ENCODE results near the gene AHCYL2.
"Not testable (repeated sequence)": the region's sequence is repeated elsewhere in the genome, so short reads cannot be mapped to it uniquely, and the experiment has no call there.

Gene AHCYL2

DNA sequence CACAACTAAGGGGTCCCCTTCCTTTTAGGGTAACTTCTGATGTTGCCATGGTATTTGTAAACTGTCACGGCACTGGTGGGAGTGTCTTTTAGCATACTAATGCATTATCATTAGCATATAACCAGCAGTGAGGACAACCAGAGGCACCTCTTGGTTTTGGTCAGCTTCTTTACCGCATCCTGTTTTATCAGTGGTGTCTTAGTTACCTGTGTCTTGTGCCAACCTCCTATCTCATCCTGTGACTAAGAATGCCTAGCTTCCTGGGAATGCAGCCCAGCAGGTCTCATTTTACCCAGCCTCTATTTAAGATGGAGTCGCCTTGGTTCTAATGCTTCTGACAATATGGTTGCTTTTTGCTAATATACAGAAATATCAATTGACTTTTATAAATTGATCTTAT, 54.9 kb downstream of the AHCYL2 start:
- Histone ChIP-seq H3K27me3 (no peaks in the 10 kb centered on the region), H3K27ac (no peak overlapping the region), H3K4me2 (no peak overlapping the region), H3K9ac (no peak overlapping the region), H3K9me3 (no peaks in the 10 kb centered on the region), H3K4me1 (no peaks in the 10 kb centered on the region), H4K20me1 (no peaks in the 10 kb centered on the region), H3K4me3 (no peak overlapping the region), H3K36me3 (peaks cover 9% of the 10 kb centered on the region; the same call in 1 of the 2 replicates)
- no peak for TF ChIP-seq Cebpa-rat (IDR thresholded peaks at IDR 0.05)

DNA sequence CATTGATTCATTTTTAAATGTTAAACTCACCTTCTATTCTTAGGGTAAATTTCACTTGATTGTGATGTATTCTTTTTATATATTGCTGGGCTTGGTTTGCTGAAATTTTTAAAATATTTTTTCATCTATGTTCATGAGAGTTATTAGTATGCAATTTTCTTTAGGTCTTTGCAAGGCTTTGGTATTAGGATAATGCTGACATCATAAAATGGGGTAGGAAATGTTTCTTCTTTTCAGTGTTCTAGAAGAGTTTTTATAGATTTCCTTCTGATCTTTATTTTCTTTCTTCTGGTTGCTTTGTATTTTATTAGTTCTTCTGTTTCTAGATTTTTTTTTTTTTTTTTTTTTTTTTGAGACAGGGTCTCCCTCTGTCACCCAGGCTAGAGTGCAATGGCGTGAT, 56.3 kb downstream of the AHCYL2 start:
- H4K20me1 ChIP-seq, result no peaks in the 10 kb centered on the region
- H3K9ac ChIP-seq, result no peak overlapping the region
- no peaks in the 10 kb centered on the region for H3K9me3 ChIP-seq
- TF ChIP-seq Cebpa-rat (IDR thresholded peaks at IDR 0.05), result no peak
- no peak overlapping the region for H3K4me3 ChIP-seq
- no peak overlapping the region for H3K4me2 ChIP-seq
- peaks cover 8% of the 10 kb centered on the region for H3K4me1 ChIP-seq
- 0 out of 2 replicates have a peak, but pooled peaks cover 4% of the 10 kb centered on the region for H3K36me3 ChIP-seq
- no peak overlapping the region for H3K27ac ChIP-seq
- no peaks in the 10 kb centered on the region for H3K27me3 ChIP-seq

DNA sequence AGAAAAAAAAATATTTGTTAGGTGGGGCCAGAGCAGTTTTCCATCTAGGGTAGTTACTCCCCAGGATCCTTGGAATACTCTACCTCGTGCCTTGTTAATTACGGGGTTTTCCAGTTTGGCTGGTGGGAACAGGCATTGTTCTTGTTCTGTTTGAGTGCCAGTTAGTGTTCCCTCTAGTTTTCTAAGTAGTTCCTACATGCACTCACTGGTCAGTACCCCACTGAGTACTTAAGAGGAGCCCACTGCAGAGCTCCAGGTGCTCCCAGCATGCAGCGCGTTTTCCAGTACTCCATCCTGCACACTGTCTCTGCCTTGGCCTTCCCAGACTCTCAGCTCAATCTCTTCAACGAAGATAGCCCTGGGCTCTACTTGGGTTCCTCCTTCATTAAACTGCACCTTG, 58.0 kb downstream of the AHCYL2 start:
- H3K4me2 ChIP-seq, result no peak overlapping the region
- H3K4me1 ChIP-seq, result peaks cover 8% of the 10 kb centered on the region
- 0 out of 2 replicates have a peak, but pooled peaks cover 4% of the 10 kb centered on the region for H3K36me3 ChIP-seq
- H4K20me1 ChIP-seq, result no peaks in the 10 kb centered on the region
- no peaks in the 10 kb centered on the region for H3K27me3 ChIP-seq
- no peak overlapping the region for H3K4me3 ChIP-seq
- no peak overlapping the region for H3K27ac ChIP-seq
- no peaks in the 10 kb centered on the region for H3K9me3 ChIP-seq
- no peak overlapping the region for H3K9ac ChIP-seq
- no peak for TF ChIP-seq Cebpa-rat (IDR thresholded peaks at IDR 0.05)

DNA sequence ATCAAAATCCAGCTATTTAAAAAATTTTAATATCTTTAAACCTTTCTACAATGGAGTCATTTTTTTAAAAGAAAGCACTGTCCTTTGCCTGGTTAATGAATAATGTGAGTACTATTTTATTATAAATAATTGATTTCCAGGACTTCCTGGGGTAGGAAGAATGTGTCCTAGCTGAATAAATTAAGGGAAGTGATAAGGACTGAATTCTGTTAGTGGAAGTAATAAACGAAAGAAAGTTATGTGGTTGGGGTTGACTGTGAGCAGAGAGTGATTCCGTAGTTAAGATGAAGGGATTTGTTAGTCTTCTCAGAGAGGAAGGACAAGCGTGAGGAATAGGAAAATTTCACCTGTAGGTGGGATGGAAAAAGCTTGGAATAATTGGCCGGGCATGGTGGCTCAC, 59.1 kb downstream of the AHCYL2 start:
- no peak for TF ChIP-seq Cebpa-rat (IDR thresholded peaks at IDR 0.05)
- H3K9ac ChIP-seq, result no peak overlapping the region
- peaks cover 8% of the 10 kb centered on the region for H3K4me1 ChIP-seq

DNA sequence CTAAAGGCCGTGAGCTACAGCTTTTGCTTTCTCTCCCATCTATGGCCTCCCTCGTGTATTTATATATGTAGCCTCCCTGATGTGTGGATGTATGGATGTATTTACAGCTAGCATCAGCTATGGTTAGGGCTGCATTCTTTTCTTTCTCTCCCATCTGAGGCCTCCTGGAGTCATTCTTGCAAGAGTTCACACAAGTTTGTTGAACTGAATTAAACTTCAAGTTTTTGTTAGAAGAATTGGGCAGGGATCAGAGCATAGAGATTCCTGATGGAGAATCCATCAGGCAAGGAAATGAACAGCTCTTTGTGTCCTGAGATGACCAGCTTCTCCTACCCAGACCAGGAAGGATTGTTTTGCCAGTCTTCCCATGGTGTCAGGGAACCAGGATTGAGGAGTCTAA, 60.3 kb downstream of the AHCYL2 start:
- no peak overlapping the region for H3K4me3 ChIP-seq
- H3K9me3 ChIP-seq, result no peaks in the 10 kb centered on the region
- no peak for TF ChIP-seq Cebpa-rat (IDR thresholded peaks at IDR 0.05)
- H3K4me1 ChIP-seq, result peaks cover 8% of the 10 kb centered on the region
- no peak overlapping the region for H3K9ac ChIP-seq
- H3K27ac ChIP-seq, result no peak overlapping the region
- H3K4me2 ChIP-seq, result no peak overlapping the region
- no peaks in the 10 kb centered on the region for H4K20me1 ChIP-seq
- peaks cover 9% of the 10 kb centered on the region for H3K36me3 ChIP-seq
- H3K27me3 ChIP-seq, result no peaks in the 10 kb centered on the region

More for the DNA sequence above, 59.1 kb downstream of the AHCYL2 start:
- H3K4me2 ChIP-seq, result no peak overlapping the region
- peaks cover 11% of the 10 kb centered on the region for H3K36me3 ChIP-seq
- no peaks in the 10 kb centered on the region for H3K27me3 ChIP-seq
- no peak overlapping the region for H3K4me3 ChIP-seq
- H4K20me1 ChIP-seq, result no peaks in the 10 kb centered on the region
- H3K27ac ChIP-seq, result no peak overlapping the region
- H3K9me3 ChIP-seq, result no peaks in the 10 kb centered on the region

DNA sequence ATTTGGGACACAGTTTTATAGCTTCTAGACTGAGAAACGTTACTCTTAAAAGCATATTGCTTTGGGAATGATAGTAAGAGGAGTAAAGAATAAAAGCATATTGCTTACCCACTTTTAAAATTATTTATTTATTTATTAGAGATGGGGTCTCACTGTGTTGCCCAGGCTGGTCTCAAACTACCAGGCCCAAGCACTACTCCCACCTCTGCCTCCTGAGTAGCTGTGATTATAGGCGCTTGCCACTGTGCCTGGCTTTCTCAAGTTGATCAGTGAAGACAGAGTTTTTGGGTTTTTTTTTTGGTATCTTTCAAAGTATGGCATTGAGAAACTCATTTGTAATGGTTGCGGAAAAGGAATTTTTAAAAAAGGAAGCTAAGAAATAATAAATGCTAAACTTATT, 68.0 kb downstream of the AHCYL2 start:
- Histone ChIP-seq H3K36me3 (peaks cover 9% of the 10 kb centered on the region), H3K27ac (no peak overlapping the region), H4K20me1 (no peaks in the 10 kb centered on the region), H3K27me3 (no peaks in the 10 kb centered on the region), H3K4me3 (no peak overlapping the region), H3K9ac (no peak overlapping the region), H3K4me2 (no peak overlapping the region), H3K9me3 (no peaks in the 10 kb centered on the region), H3K4me1 (0 out of 2 replicates have a peak, but pooled peaks cover 4% of the 10 kb centered on the region)
- no peak for TF ChIP-seq Cebpa-rat (IDR thresholded peaks at IDR 0.05)

DNA sequence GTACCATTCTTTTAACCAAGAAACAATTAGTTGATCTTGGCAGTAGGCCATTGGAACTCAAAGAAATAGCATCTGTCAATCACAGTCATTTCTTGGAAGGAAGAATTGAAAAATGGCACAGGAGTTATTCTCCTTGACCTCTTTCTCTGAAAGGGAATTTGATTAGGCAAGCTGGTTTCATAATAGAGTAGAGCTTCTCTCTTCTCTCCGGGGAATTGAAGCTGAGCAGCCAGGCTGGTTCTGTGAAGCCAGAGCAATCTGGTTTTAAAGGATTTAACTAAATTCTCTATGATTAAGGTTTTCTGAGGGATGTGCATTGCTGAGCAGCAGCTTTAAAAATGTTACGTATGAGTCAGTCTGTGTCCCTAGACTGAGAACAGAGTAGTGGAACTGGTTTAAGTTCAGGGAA, 70.2 kb downstream of the AHCYL2 start:
- no peak for TF ChIP-seq Cebpa-rat (IDR thresholded peaks at IDR 0.05)
- H3K4me1 ChIP-seq, result 0 out of 2 replicates have a peak, but pooled peaks cover 4% of the 10 kb centered on the region
- H4K20me1 ChIP-seq, result no peaks in the 10 kb centered on the region
- H3K4me3 ChIP-seq, result no peak overlapping the region
- no peak overlapping the region for H3K27ac ChIP-seq
- no peak overlapping the region for H3K9ac ChIP-seq
- H3K4me2 ChIP-seq, result no peak overlapping the region
- H3K9me3 ChIP-seq, result peaks cover under 1% of the 10 kb centered on the region; the same call in 1 of the 2 replicates
- H3K27me3 ChIP-seq, result no peaks in the 10 kb centered on the region
- H3K36me3 ChIP-seq, result no peaks in the 10 kb centered on the region

DNA sequence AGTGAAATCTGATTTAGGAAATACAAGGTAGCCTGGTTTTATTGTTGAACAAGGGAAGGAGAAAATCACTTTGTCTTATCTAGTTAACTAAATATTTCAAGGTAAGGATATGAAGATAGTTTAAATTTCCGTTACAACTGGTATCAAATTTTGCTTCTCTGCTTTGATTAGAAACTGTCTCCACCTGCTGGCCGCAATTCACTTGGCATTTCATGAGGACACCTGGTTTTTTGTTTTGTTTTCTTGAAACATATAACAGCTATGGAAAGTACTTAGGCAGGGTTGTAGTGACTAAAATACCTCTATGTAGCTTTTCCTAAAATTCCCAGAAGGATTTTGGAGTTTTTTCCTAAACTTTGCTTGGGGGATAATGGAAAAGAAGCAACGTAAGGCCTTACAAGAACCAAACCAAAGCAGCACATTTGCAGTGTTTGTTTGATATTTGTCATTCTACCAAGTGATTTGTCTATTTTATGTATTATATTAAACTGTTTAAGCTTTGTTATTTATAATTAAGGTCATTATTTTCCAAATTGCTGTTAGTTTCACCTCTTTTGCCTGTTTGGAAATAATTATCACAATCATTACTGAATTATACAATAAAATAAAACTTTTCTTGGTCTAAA, 73.6 kb downstream of the AHCYL2 start:
- no peak overlapping the region for H3K27ac ChIP-seq
- no peak overlapping the region for H3K9ac ChIP-seq
- TF ChIP-seq Cebpa-rat (IDR thresholded peaks at IDR 0.05), result no peak
- H4K20me1 ChIP-seq, result no peaks in the 10 kb centered on the region
- H3K9me3 ChIP-seq, result peaks cover 23% of the 10 kb centered on the region
- peaks cover 3% of the 10 kb centered on the region; the same call in 1 of the 2 replicates for H3K36me3 ChIP-seq
- H3K4me3 ChIP-seq, result no peak overlapping the region
- H3K4me2 ChIP-seq, result no peak overlapping the region
- H3K27me3 ChIP-seq, result no peaks in the 10 kb centered on the region
- H3K4me1 ChIP-seq, result 0 out of 2 replicates have a peak, but pooled peaks cover 4% of the 10 kb centered on the region

DNA sequence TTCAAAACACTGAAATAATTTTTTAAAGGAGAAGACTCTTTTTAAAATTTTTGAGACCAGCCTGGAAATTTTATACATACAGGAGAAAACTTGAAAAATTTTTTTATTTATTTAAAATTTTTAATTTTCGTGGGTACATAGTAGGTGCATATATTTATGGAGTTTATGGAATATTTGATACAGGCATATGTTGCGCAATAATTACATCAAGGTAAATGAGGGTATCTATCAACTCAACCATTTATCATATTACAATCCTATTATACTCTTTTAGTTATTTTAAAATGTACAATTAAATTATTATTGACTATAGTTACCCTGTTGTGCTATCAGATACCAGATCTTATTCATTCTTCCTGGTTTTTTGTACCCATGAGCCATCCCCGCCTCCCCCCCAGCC, 75.1 kb downstream of the AHCYL2 start:
- Histone ChIP-seq H4K20me1 (no peaks in the 10 kb centered on the region), H3K4me3 (no peak overlapping the region), H3K4me1 (0 out of 2 replicates have a peak, but pooled peaks cover 4% of the 10 kb centered on the region), H3K27me3 (no peaks in the 10 kb centered on the region), H3K27ac (no peak overlapping the region), H3K36me3 (peaks cover 3% of the 10 kb centered on the region; the same call in 1 of the 2 replicates), H3K4me2 (no peak overlapping the region), H3K9me3 (peaks cover 38% of the 10 kb centered on the region), H3K9ac (no peak overlapping the region)
- TF ChIP-seq Cebpa-rat (IDR thresholded peaks at IDR 0.05), result peak; percentile 80; the same call in 1 of the 2 replicates

DNA sequence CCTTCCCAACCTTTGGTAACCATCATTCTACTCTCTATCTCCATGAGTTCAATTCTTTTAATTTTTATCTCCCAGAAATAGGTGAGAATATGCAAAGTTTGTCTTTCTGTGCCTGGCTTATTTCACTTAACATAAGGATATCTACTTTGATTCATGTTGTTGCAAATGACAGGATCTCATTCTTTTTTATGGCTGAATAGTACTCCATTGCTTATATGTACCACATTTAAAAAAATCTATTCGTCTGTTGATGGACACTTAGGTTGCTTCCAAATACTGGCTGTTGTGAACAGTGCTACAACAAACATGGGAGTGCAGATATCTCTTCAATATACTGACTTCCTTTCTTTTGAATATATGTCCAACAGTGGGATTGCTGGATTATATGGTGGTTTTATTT, 75.5 kb downstream of the AHCYL2 start:
- not testable (repeated sequence) for H3K4me1 ChIP-seq, H3K9ac ChIP-seq, H3K4me3 ChIP-seq, H3K27me3 ChIP-seq, H3K36me3 ChIP-seq, H3K27ac ChIP-seq, H4K20me1 ChIP-seq, H3K4me2 ChIP-seq
- H3K9me3 ChIP-seq, result peaks cover 42% of the 10 kb centered on the region

Data from BLaER1 (cell line).